HG03060 (cell line): ENCODE data around the gene DLST.

Experiments
- ATAC-seq: cut with Tn5 transposase; IDR thresholded peaks from one replicate; pipeline ENCODE4 v1.9.1; 2021; ENCODE audit warnings: low read depth, moderate number of reproducible peaks; ENCODE audit not compliant: unreplicated experiment

The DLST gene

GRCh38 chr14:74936151-74936550 lies 54.4 kb downstream of the DLST start:
- no peak for ATAC-seq

- ATAC-seq, result no peak
Observed at GRCh38 chr14:74936731-74937130, 55.0 kb downstream of the DLST start.

GRCh38 chr14:74937171-74937570 lies 55.5 kb downstream of the DLST start:
- ATAC-seq, result no peak

GRCh38 chr14:74938531-74939495 lies 57.1 kb downstream of the DLST start:
- ATAC-seq, result no peak

DNA sequence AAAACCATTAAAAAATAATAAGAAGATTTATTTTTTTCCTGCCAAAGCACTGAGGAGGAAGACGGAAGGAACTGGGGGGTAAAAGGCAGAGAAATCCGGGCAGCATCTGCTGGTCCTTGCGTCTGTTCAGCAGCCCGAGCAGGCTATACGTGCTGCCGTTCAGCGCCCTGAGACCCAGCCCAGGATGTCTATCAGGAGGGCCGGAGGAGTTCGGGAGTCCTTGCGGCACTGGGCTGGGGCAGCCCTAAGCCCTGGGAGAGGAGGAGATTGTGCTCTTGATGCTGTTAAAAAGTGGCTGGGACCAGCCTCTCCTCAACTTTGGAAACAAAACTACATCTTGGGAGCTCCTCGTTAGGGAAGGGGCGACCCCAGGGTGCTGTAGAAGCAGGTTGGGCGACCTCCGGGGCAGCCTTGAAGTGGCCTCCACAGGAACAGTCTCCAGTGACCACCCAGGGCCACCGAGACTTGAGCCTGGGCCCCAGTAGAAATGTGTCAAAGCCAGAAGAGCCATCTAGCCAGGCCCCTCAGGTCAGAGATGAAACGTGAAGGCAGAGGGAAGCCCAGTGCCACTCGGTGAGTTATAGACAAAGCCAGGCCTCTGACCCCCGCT lies 59.3 kb downstream of the DLST start:
- no peak for ATAC-seq

DNA sequence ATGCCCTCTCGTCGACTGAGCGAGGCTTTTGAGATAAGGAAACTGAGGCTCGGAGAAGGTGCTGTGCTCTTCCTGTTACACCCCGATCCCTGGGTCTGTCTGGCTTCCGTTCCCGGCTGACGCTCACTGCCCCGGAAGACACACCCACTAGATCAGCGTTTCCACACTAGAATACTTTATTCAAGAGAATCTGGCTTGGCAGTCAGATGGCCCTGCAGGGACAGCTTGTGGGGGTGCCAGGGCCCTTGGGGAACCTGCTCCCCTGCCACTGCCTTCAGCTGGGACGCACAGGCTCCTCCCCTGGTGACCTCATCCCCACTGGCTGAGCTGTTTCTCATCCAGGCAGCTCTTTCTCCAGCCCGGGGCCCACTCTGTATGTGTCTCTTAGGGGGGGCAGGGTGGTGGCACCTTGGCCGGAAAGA lies 60.0 kb downstream of the DLST start:
- ATAC-seq, result no peak

- no peak for ATAC-seq
Observed at GRCh38 chr14:74942181-74942580, 60.5 kb downstream of the DLST start.

- no peak for ATAC-seq
Observed at GRCh38 chr14:74942608-74943007, 60.9 kb downstream of the DLST start.

GRCh38 chr14:74945261-74945851 lies 63.6 kb downstream of the DLST start:
- no peak for ATAC-seq

- ATAC-seq, result no peak
Observed at GRCh38 chr14:74945852-74946658, 64.3 kb downstream of the DLST start.

DNA sequence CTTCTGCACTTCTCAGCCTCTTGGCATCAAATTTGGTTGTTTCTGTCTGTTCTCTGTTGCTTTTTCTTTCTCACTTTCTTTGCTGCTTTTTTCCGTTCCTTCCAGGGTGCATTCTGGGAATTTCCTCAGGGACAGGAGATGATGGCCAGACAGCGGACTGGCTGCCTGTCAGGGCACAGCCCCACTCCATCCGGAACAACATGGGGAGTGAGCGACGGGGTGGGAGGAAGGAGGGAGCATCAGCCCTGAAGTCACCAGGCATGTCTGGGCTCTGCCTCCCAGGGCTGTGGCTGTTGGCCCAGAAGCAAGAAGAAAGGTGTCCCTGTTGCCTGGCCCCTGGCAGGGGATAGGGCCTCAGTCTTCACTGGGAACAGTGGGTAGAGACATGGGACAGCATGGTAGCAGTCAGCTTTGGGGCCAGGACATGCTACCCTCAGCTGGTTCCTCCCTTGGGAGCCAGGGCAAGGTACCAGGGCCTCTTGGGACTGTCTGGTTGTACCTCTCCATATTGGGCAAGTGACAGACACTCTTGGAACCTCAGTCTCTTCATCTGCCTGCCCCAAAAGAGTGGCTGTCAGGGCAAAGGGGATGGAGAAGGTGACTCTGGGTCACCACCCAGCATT lies 65.1 kb downstream of the DLST start:
- ATAC-seq, result no peak

DNA sequence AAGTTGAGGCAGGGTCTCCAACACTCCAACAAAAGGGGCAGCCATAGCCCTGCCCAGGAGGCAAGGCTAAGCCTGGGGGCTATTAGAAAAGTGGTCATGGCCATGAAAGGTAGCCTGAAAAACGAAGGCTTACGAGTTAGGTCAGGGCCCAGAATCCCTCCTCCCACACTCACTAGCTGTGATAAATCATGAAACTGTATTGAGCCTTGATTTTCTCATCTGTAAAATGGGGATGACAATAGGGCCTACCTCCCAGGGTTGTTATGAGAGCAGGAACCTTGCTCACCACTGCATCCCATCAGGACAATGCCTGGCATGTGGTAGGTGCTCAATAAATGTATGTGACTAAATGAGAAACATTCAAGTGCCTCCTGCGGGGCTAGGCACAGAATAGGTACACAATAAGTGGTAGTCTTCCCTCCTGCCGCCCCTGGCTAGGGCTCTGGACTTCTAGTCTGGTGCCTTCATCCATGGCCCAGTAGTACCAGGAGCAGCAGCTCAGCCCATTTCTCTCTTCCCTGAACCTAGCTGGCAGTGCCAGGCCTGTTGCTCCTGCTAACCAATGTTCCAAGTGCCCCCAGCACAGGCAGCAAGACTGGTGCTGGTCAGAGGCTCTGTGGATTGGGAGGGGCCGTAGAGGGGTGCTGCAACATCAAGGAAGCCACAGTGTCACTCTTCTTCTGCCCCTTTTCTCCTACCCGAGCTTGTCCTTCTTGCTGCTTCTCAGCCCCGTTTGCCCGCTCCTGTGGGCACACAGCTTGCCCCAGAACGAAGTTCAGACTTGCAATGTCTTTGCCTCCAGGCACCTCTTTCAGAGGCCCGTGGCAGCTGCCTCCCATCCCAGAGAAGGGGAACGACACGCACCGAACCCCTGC lies 65.9 kb downstream of the DLST start:
- no peak for ATAC-seq

GRCh38 chr14:74948228-74949175 lies 66.8 kb downstream of the DLST start:
- no peak for ATAC-seq

DNA sequence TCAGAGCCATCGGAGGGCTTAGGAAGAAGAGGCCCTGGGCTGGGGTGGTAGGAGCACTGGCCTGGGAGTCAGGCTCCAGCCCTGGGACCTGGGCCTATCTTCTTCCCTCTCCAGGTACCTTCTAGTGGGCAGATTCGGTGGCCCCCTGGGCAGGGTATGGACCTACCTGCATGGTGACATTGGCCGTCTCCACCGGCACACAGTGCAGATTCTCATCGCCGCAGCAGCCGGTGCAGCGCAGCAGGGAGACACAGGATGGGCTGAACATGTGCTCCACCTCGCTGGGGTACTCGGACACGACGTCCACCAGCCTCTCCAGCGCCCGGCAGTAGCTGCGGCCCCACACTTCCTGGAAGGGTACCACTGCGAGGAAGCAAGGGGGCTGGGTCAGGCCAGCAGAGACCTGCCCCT lies 67.5 kb downstream of the DLST start:
- no peak for ATAC-seq

GRCh38 chr14:74949859-74950573 lies 68.3 kb downstream of the DLST start:
- ATAC-seq, result no peak

DNA sequence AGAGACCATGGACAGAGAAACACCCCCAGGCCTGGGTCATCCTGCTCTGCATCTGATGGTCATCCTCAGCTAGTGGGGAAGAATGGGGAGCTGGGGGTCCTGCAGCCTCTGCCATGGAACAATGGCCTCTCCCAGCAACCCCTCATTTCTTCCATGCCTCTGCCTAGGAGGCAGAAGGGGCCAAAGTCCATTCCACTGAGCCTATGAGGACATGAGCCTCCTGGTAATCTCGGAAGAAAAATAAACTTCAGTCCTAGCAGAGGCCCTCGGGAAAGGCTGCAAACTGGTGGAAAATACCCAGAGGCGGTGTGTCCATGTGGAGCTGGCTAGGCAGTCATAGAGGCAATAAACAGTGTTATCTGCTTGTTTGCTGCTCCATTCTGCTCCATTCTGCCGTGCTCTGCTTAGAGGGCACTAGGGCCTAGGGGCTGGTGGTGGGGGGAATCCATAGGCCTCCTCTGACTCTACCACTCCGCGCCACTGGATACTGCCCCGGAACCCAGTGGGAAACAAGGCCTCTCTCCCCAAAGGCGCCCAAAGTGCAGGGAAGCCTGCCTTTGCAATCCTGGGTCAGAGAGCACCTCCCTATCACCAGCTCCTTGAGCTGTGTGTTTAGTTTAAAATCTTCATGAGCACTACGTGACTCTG lies 69.2 kb downstream of the DLST start:
- ATAC-seq, result no peak
